GM19193 (cell line): ENCODE data around the gene CNIH2.

Experiments used
- POLR2A ChIP-seq: IDR thresholded peaks from 4 replicates; pipeline ENCODE4 v1.6.1; 2011; ENCODE audit not compliant: insufficient read depth, insufficient read length; ENCODE audit errors: extremely low read depth

The CNIH2 gene

GRCh38 chr11:66277471-66278362 lies at the start of gene CNIH2:
TSS of gene CNIH2 (plus strand) at chr11:66278175. CDS start at chr11:66278457, 282 bp downstream.
- peak; percentile 17 for TF ChIP-seq POLR2A

- no peak for TF ChIP-seq POLR2A
These were observed 49.5 kb upstream of the CNIH2 start for GRCh38 chr11:66228521-66228920.

GRCh38 chr11:66230156-66230555 lies 47.8 kb upstream of the CNIH2 start:
- TF ChIP-seq POLR2A: no peak

GRCh38 chr11:66230978-66231377 lies 47.0 kb upstream of the CNIH2 start:
- no peak for TF ChIP-seq POLR2A

GRCh38 chr11:66231561-66231960 lies 46.4 kb upstream of the CNIH2 start:
- TF ChIP-seq POLR2A: no peak

- TF ChIP-seq POLR2A: no peak
These were observed 45.2 kb upstream of the CNIH2 start for GRCh38 chr11:66232769-66233168.

GRCh38 chr11:66233301-66233700 lies 44.7 kb upstream of the CNIH2 start:
- no peak for TF ChIP-seq POLR2A

- no peak for TF ChIP-seq POLR2A
These were observed 42.8 kb upstream of the CNIH2 start for GRCh38 chr11:66235141-66235540.

- no peak for TF ChIP-seq POLR2A
These were observed 40.1 kb upstream of the CNIH2 start for GRCh38 chr11:66237867-66238266.

- no peak for TF ChIP-seq POLR2A
These were observed 39.1 kb upstream of the CNIH2 start for GRCh38 chr11:66238786-66239413.

GRCh38 chr11:66239511-66239910 lies 38.5 kb upstream of the CNIH2 start:
- TF ChIP-seq POLR2A: no peak

GRCh38 chr11:66239998-66240780 lies 37.8 kb upstream of the CNIH2 start:
- no peak for TF ChIP-seq POLR2A

- no peak for TF ChIP-seq POLR2A
These were observed 37.2 kb upstream of the CNIH2 start for GRCh38 chr11:66240781-66241136.

- no peak for TF ChIP-seq POLR2A
These were observed 35.7 kb upstream of the CNIH2 start for GRCh38 chr11:66242095-66242765.

- TF ChIP-seq POLR2A: no peak
These were observed 34.0 kb upstream of the CNIH2 start for GRCh38 chr11:66243782-66244535.

- no peak for TF ChIP-seq POLR2A
These were observed 30.7 kb upstream of the CNIH2 start for GRCh38 chr11:66247295-66247694.
